Osteocyte (in vitro differentiated cells): ENCODE data around the gene TREX2. TPM values are rescaled to one million over a fixed set of nuclear protein-coding genes. Genes with fewer than 3 reads are reported as not detected.

Experiments
- DNase-seq: peaks from one replicate; pipeline ENCODE4 v3.0.0; 2021; ENCODE audit warnings: mixed read lengths; ENCODE audit not compliant: unreplicated experiment; ENCODE audit errors: extremely low spot score
- H3K27ac Mint-ChIP-seq: one replicate; pipeline ENCODE4 v1.8.0; 2021; ENCODE audit warnings: mild to moderate bottlenecking, mixed read lengths; ENCODE audit not compliant: unreplicated experiment
- H3K27me3 Mint-ChIP-seq: one replicate; pipeline ENCODE4 v1.8.0; 2021; ENCODE audit warnings: mixed read lengths; ENCODE audit not compliant: unreplicated experiment
- H3K36me3 Mint-ChIP-seq: one replicate; pipeline ENCODE4 v1.8.0; 2021; ENCODE audit warnings: mixed read lengths; ENCODE audit not compliant: unreplicated experiment
- H3K4me1 Mint-ChIP-seq: one replicate; pipeline ENCODE4 v1.8.0; 2021; ENCODE audit warnings: mixed read lengths; ENCODE audit not compliant: unreplicated experiment
- H3K4me3 Mint-ChIP-seq: one replicate; pipeline ENCODE4 v1.8.0; 2021; ENCODE audit warnings: mild to moderate bottlenecking, moderate library complexity, mixed read lengths; ENCODE audit not compliant: unreplicated experiment
- H3K9me3 Mint-ChIP-seq: one replicate; pipeline ENCODE4 v1.8.0; 2021; ENCODE audit warnings: mixed read lengths; ENCODE audit not compliant: unreplicated experiment
- CTCF ChIP-seq: fragments of 200-600 bp; sonication (generic); IDR thresholded peaks from 2 replicates; pipeline ENCODE4 v1.5.0; 2021; ENCODE audit warnings: antibody characterized with exemption, mild to moderate bottlenecking, moderate library complexity
- total RNA-seq: library from RNA; stranded (reverse); gene quantifications from 2 replicates; pipeline ENCODE4 v1.2.1, GENCODE V29; 2021

Gene TREX2
- total RNA-seq, 1 donor from 2014 or later: 2.5 TPM

GRCh38 chrX:153420851-153421599 lies 24.8 kb downstream of the TREX2 start:
- TF ChIP-seq CTCF: no peak
- Mint-ChIP-seq H3K9me3 (no peaks in the 10 kb centered on the region), H3K36me3 (no peaks in the 10 kb centered on the region), H3K4me3 (no peak overlapping the region), H3K4me1 (no peaks in the 10 kb centered on the region), H3K27me3 (peaks cover 7% of the 10 kb centered on the region), H3K27ac (no peak overlapping the region)
- no peak for DNase-seq

- H3K4me1 Mint-ChIP-seq: no peaks in the 10 kb centered on the region
- no peaks in the 10 kb centered on the region for H3K9me3 Mint-ChIP-seq
- H3K27me3 Mint-ChIP-seq: no peaks in the 10 kb centered on the region
- H3K4me3 Mint-ChIP-seq: no peak overlapping the region
- no peak overlapping the region for H3K27ac Mint-ChIP-seq
- H3K36me3 Mint-ChIP-seq: no peaks in the 10 kb centered on the region
- TF ChIP-seq CTCF: no peak
- no peak for DNase-seq
Observed at GRCh38 chrX:153417637-153418036, 28.2 kb downstream of the TREX2 start.

DNA sequence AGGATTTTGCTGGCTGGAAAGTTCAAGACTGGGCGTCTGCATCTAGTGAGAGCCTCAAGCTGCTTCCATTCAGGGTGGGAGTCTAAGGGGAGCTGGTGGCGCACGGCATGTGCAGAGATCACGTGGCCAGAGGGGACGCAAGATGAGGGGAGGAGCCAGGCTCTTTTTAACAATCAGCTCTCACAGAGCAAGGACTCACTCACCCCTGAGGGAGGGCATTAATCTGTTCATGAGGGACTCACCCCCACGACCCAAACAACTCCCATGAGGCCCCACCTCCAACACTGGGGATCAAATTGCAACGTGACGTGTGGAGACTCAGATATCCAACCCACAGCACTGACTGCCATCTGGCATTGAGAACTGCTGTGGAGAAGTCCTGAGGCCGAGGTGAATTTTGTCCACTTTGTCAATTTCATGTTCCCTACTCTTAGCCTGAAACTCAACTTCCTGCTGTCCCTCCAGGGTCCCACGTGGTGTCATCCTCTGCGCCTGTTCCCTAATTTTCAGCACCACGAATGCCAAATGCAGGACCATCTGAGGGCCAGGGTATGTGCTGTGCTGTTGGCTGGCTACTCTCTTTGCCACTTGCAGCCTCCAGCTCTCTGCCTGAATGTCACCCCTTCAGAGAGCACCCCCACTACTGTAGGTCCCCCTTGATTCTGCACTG lies 28.9 kb downstream of the TREX2 start:
- H3K27ac Mint-ChIP-seq: no peak overlapping the region
- no peaks in the 10 kb centered on the region for H3K36me3 Mint-ChIP-seq
- DNase-seq: no peak
- H3K4me3 Mint-ChIP-seq: no peak overlapping the region
- H3K27me3 Mint-ChIP-seq: peaks cover 3% of the 10 kb centered on the region
- H3K9me3 Mint-ChIP-seq: no peaks in the 10 kb centered on the region
- TF ChIP-seq CTCF: no peak
- no peaks in the 10 kb centered on the region for H3K4me1 Mint-ChIP-seq

GRCh38 chrX:153414856-153415510 lies 30.9 kb downstream of the TREX2 start:
- no peak overlapping the region for H3K27ac Mint-ChIP-seq
- H3K4me3 Mint-ChIP-seq: no peak overlapping the region
- no peaks in the 10 kb centered on the region for H3K36me3 Mint-ChIP-seq
- peaks cover 4% of the 10 kb centered on the region for H3K27me3 Mint-ChIP-seq
- TF ChIP-seq CTCF: no peak
- DNase-seq: no peak
- H3K4me1 Mint-ChIP-seq: no peaks in the 10 kb centered on the region
- H3K9me3 Mint-ChIP-seq: no peaks in the 10 kb centered on the region

DNA sequence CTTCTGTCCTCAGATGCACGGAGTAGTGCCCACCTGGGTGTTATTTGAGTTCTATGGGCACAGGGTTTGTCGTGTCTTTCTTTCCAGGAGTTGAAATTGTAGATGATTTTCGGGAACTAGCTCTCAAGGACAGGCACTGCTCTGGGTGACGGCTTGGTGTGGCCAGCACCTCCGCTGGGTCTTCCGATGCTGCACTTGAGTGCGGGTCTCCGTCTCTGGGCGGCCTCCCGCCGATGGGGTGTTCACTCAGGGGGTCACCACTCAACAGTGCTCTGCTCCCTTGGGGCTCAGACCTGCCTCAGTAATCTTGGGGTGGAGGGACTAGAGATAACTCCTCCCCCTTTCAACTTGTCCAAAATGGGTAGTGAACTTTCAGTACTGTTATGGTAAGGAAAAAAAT lies 32.1 kb downstream of the TREX2 start:
- no peaks in the 10 kb centered on the region for H3K9me3 Mint-ChIP-seq
- DNase-seq: no peak
- H3K27ac Mint-ChIP-seq: no peak overlapping the region
- peaks cover 4% of the 10 kb centered on the region for H3K27me3 Mint-ChIP-seq
- no peaks in the 10 kb centered on the region for H3K36me3 Mint-ChIP-seq
- no peak for TF ChIP-seq CTCF
- H3K4me1 Mint-ChIP-seq: no peaks in the 10 kb centered on the region
- H3K4me3 Mint-ChIP-seq: no peak overlapping the region
